Right renal pelvis (tissue), 4 donors: ENCODE results near the gene CAPN12. TPM values are rescaled to one million over a fixed set of nuclear protein-coding genes. Genes with fewer than 3 reads are reported as not detected.

Experiments
- DNase-seq, 4 donors: peaks; one replicate each; pipeline ENCODE4 v3.0.0-alpha.2; 2013; ENCODE audit warnings: low read depth in 4 of 4, low spot score in 3 of 4, missing footprints in 1 of 4
- polyA plus RNA-seq, 4 donors: library from polyadenylated mRNA; unstranded; fragments of 120-200 nt; gene quantifications; one replicate each; pipeline ENCODE4 v1.2.1, GENCODE V29; 2013; ENCODE audit not compliant: insufficient read length in 4 of 4

Gene CAPN12
- polyA plus RNA-seq, 4 donors: 3.3 to 7.6 (median 6.2) TPM

DNA sequence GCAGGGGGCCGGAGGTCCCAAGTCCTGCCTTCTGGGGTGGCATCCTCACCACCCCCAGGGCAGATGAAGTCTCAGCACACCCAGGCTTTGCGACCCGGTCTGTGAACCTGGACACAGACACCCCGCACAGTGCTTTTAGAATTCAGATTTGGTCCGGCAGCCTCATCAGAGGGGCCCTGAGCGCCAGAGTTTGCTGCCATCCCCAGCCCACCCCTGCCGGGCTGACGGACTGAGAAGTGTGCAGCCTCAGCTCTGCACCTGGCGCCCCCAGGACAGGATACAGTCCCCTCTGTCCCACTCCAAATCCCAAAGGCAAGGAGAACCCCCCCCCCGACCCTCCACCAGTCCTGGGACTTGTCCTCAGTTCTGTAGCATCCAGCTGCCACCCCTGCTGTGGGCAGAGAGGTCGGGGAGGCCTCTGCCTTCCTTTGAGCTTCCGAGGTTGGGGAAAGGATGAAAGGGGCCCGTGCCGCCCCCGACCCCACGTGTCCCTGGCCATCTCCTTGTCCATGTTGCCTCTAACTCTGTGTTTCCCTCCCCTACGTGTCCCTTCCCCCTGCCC lies 16.9 kb downstream of the CAPN12 start:
- DNase-seq: no peak

DNA sequence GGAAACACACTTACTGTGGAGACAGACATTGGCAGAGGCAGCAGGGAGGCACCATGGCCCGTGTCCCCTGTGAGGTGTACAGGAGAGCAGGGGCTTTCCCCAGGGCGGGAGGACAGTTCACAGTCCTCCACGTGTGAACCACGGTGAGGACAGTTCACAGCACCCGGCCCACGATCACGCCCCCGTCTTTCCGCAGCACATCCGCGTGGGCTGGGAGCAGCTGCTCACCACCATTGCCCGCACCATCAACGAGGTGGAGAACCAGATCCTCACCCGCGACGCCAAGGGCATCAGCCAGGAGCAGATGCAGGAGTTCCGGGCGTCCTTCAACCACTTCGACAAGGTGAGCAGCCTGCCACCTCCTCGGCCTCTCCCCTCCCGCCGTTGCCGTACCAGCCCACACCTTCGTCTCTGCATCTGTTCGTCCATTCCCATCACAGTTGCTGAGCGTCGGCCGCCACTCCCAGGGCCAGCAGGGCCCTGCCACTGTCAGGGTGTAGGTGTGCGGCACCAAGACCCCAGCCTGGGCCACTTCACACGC lies 17.4 kb downstream of the CAPN12 start:
- DNase-seq: no peak

DNA sequence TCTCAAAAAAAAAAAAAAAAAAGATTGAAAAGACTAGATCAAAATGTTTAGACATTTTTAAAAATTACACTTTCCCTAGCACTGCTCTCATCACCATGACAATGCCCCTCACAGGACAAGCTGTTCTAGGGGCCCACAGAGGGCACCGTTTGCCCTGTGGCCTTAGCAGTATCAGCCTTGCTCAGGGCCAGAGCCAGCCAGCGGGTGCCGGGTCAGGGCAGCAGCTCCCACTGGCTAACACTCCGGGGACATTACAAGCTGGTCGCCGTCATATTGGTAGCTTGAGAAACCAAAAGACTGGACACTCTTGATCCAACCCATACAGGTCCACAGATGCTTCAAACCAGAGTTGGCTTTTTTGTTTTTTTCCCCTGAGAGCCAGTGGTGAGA lies 18.0 kb downstream of the CAPN12 start:
- DNase-seq: no peak

DNA sequence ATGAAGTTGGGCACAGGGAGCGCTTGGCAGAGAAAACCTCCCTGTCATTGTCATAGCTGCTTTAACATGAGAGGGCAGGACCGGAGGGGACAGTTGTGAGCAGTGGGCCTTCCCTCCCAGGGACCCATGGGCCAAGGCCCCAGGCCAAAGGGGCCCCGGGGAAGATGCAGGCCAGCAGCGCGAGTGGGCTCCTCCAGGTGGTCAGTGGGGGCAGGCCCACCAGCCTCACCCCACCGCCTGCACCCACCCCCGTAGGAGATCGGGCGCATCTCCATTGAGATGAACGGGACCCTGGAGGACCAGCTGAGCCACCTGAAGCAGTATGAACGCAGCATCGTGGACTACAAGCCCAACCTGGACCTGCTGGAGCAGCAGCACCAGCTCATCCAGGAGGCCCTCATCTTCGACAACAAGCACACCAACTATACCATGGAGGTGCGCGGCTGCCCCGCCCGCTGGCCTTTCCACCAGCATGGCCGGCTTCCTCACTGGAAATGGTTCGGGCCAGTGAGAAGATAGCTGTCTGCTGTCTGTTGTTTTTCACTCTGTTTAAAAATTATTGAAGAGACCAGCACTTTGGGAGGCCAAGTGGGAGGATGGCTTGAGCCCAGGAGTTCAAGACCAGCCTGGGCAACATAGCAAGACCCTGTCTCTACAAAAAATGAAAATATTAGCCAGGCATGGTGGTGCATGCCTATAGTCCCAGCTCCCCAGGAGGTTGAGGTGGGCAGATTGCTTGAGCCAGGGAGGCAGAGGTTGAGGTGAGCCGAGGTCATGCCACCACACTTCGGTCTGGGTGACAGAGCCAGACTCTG lies 18.6 kb downstream of the CAPN12 start:
- DNase-seq: no peak

GRCh38 chr19:38723990-38724854 lies 20.1 kb downstream of the CAPN12 start:
- no peak for DNase-seq

GRCh38 chr19:38723606-38723965 lies 20.7 kb downstream of the CAPN12 start:
- no peak for DNase-seq

- DNase-seq: no peak
These were observed 21.2 kb downstream of the CAPN12 start for GRCh38 chr19:38722947-38723605.

DNA sequence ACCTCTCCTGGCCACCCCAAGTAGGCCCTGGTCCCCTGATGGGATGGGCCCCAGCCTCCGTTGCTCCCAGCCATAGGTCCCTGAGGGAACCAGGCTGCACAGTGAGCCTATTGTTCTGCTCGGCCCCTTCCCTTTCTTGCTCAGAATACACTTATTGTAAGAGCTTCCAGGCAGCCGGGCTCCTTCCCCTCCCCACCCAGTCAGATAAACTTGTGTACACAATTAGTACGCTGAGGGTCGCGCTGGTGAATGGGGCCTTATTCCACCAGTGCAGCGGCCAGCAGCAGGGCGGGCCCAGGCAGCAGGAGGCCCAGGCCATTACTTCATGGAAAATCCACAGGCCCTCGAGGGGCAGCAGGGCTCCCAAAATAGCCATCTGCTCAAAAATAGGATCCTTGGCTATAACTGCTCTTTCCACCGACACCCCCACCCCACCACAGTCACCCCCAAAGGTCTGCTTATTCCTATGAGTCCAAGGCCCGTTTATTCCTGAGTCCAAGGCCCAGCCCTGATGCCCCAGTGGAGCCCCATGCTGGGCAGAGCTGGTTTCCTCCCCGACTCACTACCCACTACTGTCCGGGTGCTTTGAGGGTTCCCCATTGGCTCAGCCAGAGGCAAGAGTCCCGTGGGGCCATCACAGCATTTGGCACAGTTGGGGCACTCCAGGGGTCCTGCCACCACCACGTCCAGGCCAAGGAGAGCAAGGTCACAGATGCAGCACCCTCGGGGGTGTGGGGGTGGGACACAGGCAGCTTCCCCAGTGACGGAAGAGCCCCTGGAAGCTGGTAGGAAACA lies 22.1 kb downstream of the CAPN12 start:
- no peak for DNase-seq

- no peak for DNase-seq
These were observed 22.8 kb downstream of the CAPN12 start for GRCh38 chr19:38721496-38721895.

DNA sequence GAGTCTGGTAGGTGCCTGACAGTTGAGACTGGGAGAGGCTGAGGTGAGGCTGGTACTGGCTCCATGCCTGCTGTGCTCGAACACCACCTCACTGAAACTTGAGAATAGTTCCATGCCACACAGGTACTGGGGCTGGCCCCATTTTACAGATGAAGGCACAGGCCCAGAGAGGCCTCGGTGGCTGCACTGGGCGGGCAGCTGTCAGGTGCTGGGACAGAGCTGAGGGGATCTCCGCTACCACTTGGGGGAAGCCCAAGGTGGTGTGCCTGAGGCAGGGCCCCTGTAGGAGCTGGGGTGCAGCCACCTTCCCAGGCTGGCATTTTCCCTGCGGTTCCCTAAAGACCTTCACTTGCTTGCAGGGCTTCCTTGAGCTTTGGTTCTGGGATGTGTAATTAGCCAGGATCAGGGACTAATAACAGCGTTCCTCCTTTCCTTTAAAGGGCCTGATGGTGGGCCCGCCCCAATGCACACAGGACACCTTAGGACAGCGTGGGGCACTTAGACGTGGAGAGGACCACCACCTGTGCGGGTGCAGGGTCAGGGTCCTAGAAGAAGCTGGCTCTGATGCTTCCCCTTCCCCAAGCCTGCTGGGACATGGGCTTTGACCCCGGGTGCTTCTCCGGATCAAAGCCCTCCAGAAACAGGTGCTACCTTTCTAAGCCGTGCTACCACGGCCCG lies 23.6 kb downstream of the CAPN12 start:
- no peak for DNase-seq

- no peak for DNase-seq
These were observed 24.3 kb downstream of the CAPN12 start for GRCh38 chr19:38719761-38720558.

DNA sequence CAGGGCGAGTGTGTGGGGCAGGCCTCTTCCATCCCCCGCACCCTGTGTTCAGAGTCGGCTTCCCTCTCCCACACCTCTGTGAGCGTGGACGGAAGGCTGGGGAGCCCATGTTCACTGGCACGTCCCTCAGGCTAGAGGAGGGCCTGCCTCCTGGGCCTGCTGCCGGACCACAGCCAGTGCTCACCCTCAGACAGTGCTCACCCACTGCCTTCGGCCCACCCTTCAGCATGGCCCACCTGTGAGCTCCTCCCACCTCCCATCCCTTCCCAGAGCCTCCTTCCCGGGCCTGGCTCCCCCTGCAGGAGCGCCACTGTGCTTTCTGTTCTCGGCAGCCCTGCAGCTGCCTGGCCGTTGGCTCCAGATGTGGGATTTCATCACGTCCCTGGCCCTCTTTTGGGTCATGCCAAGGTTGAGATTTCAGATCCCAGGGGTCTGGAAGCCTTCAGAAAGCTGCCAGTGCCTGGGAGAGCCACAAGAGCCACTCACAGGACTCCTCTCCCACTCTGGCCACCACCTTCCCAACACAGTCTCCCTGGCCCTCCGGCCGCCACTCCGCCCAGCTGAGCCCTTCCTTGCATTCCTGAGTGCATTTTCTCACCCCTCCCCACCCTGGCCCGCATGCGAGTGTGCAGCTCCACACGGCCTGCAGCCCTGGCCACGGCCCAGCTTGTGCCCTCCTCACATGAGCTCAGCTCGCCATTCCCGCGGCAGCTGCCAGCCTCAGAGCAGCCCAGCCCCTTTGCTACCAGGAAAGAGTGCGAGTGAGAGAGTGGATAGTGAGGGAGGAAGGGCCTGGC lies 25.3 kb downstream of the CAPN12 start:
- DNase-seq: no peak

- no peak for DNase-seq
These were observed 26.4 kb downstream of the CAPN12 start for GRCh38 chr19:38717855-38718254.

DNA sequence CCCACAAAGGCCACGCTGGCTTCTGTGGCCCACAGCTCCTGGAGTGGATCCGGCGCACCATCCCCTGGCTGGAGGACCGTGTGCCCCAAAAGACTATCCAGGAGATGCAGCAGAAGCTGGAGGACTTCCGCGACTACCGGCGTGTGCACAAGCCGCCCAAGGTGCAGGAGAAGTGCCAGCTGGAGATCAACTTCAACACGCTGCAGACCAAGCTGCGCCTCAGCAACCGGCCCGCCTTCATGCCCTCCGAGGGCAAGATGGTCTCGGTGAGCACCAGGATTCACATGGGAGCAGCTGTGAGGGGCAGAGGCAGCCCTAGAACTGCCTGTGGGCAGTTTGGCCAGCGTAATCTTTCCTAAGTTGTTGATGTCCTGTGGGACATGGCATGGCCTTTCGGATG lies 27.2 kb downstream of the CAPN12 start:
- no peak for DNase-seq

GRCh38 chr19:38715555-38715954 lies 28.7 kb downstream of the CAPN12 start:
- DNase-seq: no peak

DNA sequence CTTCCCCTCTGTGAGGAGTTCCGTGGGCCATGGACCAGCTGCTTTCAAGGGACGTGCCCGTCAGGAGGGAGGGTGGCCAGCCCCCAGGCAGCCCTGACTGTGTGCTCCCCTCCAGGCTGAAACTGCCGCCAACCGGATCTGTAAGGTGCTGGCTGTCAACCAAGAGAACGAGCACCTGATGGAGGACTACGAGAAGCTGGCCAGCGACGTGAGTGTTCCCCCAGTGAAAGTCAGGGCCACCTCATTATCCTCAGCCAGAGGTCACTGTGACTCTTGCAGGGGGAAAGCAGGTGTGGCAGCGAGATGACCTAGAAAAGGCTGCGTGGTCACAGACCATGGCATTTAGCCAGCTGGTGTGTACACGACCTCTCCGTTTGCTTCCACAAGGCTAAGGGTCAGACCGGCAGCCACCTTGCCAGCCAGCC lies 29.9 kb downstream of the CAPN12 start:
- no peak for DNase-seq

- DNase-seq: no peak
These were observed 30.4 kb downstream of the CAPN12 start for GRCh38 chr19:38713865-38714264.

DNA sequence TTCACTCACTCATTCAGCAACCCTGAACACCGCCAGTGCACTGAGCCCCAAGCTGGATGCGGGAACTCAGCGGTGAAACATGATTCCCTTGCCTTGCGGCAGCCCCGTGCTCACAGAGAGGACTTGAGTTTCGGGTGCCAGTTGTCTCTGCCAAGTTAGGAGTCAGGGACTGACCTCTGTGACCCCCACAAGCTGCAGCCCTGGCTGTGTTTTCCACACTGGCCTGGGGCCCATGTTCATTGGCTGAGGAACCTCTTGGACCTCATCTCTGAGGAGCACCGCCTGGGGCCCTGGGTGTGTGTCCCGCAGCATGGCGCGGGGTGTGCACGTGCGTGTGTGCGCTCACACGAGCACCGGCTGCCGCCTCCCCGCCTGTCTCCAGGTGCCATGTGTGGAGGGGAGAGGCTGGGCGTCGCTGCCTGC lies 31.0 kb downstream of the CAPN12 start:
- DNase-seq: no peak
